ENCODE measurements around the gene LPCAT3.
"Not testable (repeated sequence)": the region's sequence is repeated elsewhere in the genome, so short reads cannot be mapped to it uniquely, and the experiment has no call there.

Gene LPCAT3

GRCh38 chr12:7035463-7035862 lies 17.2 kb upstream of the LPCAT3 start:
- DNase-seq, result no peak

- no peak for DNase-seq
Measured at GRCh38 chr12:7034464-7034863, 16.2 kb upstream of the LPCAT3 start.

GRCh38 chr12:7032990-7033389 lies 14.7 kb upstream of the LPCAT3 start:
- no peak for DNase-seq

- DNase-seq, result no peak
Measured at GRCh38 chr12:7031306-7031705, 13.0 kb upstream of the LPCAT3 start.

GRCh38 chr12:7026854-7027253 lies 8.6 kb upstream of the LPCAT3 start:
- DNase-seq, result no peak

GRCh38 chr12:7023114-7023513 lies 4.8 kb upstream of the LPCAT3 start:
- no peak for DNase-seq

- DNase-seq, result no peak
Measured at GRCh38 chr12:7021956-7022355, 3.7 kb upstream of the LPCAT3 start.

- DNase-seq, result no peak
Measured at GRCh38 chr12:7019043-7019569, 830 bp upstream of the LPCAT3 start.

GRCh38 chr12:7017870-7018349 lies 366 bp downstream of the LPCAT3 start:
- DNase-seq, result no peak

- DNase-seq, result no peak
Measured at GRCh38 chr12:7016958-7017571, 1.2 kb downstream of the LPCAT3 start.

GRCh38 chr12:7015555-7016370 lies 2.5 kb downstream of the LPCAT3 start:
- DNase-seq, result no peak

GRCh38 chr12:7013101-7013500 lies 5.2 kb downstream of the LPCAT3 start:
- no peak for DNase-seq

- no peak for DNase-seq
Measured at GRCh38 chr12:7012024-7012607, 6.2 kb downstream of the LPCAT3 start.

GRCh38 chr12:7011398-7011797 lies 6.9 kb downstream of the LPCAT3 start:
- DNase-seq, result not testable (repeated sequence)

- no peak for DNase-seq
Measured at GRCh38 chr12:7009512-7009911, 8.8 kb downstream of the LPCAT3 start.

- no peak for DNase-seq
Measured at GRCh38 chr12:7008864-7009263, 9.4 kb downstream of the LPCAT3 start.

GRCh38 chr12:7006639-7007038 lies 11.6 kb downstream of the LPCAT3 start:
- no peak for DNase-seq

GRCh38 chr12:7005311-7005710 lies 13.0 kb downstream of the LPCAT3 start:
- DNase-seq, result no peak

- no peak for DNase-seq
Measured at GRCh38 chr12:7004840-7005239, 13.4 kb downstream of the LPCAT3 start.

GRCh38 chr12:7004287-7004803 lies 13.9 kb downstream of the LPCAT3 start:
- no peak for DNase-seq

GRCh38 chr12:7001921-7002591 lies 16.2 kb downstream of the LPCAT3 start:
- no peak for DNase-seq

- no peak for DNase-seq
Measured at GRCh38 chr12:6998715-6999451, 19.4 kb downstream of the LPCAT3 start.
